ENCODE results near the gene CGB1. TPM values are rescaled to one million over a fixed set of nuclear protein-coding genes. Genes with fewer than 3 reads are reported as not detected.

The CGB1 gene
- total and polyA plus RNA-seq, 2 of the 13 experiments (the other 11 are each of a cell fraction or from before 2014, with no cell fraction given): not detected

- TF ChIP-seq ZSCAN31 (CRISPR knock-in tag; IDR thresholded peaks at IDR 0.05; ENCODE audit: low read depth): peak; percentile 27; the same call in 1 of the 2 replicates
- TF ChIP-seq CBX2 (IDR thresholded peaks at IDR 0.05; ENCODE audit: low read depth, low read length): no peak
- TF ChIP-seq CBX2 (CRISPR knock-in tag; IDR thresholded peaks at IDR 0.05; ENCODE audit: low read depth): no peak
- no peak for TF ChIP-seq DNMT1 (CRISPR knock-in tag; IDR thresholded peaks at IDR 0.05)
- TF ChIP-seq SNAPC5 (CRISPR knock-in tag; IDR thresholded peaks at IDR 0.05; ENCODE audit: borderline replicate concordance): no peak
- no peak for TF ChIP-seq ZNF570 (CRISPR knock-in tag; IDR thresholded peaks at IDR 0.05; ENCODE audit: borderline replicate concordance)
- no peak for TF ChIP-seq ZNF3 (CRISPR knock-in tag; IDR thresholded peaks at IDR 0.05)
- no peak for TF ChIP-seq ZNF138 (CRISPR knock-in tag; IDR thresholded peaks at IDR 0.05; ENCODE audit: low read depth)
- TF ChIP-seq ZNF441 (CRISPR knock-in tag; IDR thresholded peaks at IDR 0.05; ENCODE audit: borderline replicate concordance): no peak
- no peak for TF ChIP-seq MAZ (IDR thresholded peaks at IDR 0.05; ENCODE audit: borderline replicate concordance, low read depth, low read length)
- no peak; the same call in 1 of the 2 replicates for TF ChIP-seq MAZ (CRISPR knock-in tag; IDR thresholded peaks at IDR 0.05; ENCODE audit: low read depth)
- no peak for TF ChIP-seq MLLT10 (CRISPR knock-in tag; IDR thresholded peaks at IDR 0.05)
- TF ChIP-seq ZNF552 (CRISPR knock-in tag; IDR thresholded peaks at IDR 0.05; ENCODE audit: borderline replicate concordance): no peak
- TF ChIP-seq JUND (CRISPR knock-in tag; IDR thresholded peaks at IDR 0.05): no peak
- no peak for TF ChIP-seq ZNF510 (CRISPR knock-in tag; IDR thresholded peaks at IDR 0.05; ENCODE audit: low read depth)
- no peak for TF ChIP-seq ATF1 (CRISPR knock-in tag; IDR thresholded peaks at IDR 0.05)
- no peak for TF ChIP-seq HDAC2 (CRISPR knock-in tag; IDR thresholded peaks at IDR 0.05)
- peak; percentile 20; the same call in 1 of the 2 replicates for TF ChIP-seq KLF12 (CRISPR knock-in tag; IDR thresholded peaks at IDR 0.05; ENCODE audit: borderline replicate concordance)
- no peak for TF ChIP-seq ZNF362 (CRISPR knock-in tag; IDR thresholded peaks at IDR 0.05; ENCODE audit: borderline replicate concordance)
- TF ChIP-seq, protein P1, sequence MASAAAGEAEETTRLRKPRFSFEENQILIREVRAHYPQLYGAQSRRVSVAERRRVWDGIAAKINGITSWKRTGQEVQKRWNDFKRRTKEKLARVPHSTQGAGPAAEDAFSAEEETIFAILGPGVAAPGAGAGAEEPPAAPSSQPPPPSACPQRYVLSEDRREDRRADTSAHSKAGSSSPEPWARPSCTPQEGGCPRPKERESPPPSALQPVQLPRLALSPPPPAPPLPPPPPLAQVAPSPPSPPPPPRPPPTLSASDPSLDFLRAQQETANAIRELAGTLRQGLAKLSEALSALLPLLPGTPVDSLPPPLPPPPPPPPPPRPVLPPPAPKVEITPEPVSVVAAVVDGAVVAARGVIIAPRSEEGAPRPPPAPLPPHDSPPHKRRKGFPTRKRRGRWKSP (CRISPR knock-in tag; IDR thresholded peaks at IDR 0.05): peak; percentile 59; the same call in 1 of the 2 replicates
- no peak for TF ChIP-seq ZNF136 (CRISPR knock-in tag; IDR thresholded peaks at IDR 0.05; ENCODE audit: low read depth)
- no peak for TF ChIP-seq ZNF678 (CRISPR knock-in tag; IDR thresholded peaks at IDR 0.05)
- TF ChIP-seq, protein P2, sequence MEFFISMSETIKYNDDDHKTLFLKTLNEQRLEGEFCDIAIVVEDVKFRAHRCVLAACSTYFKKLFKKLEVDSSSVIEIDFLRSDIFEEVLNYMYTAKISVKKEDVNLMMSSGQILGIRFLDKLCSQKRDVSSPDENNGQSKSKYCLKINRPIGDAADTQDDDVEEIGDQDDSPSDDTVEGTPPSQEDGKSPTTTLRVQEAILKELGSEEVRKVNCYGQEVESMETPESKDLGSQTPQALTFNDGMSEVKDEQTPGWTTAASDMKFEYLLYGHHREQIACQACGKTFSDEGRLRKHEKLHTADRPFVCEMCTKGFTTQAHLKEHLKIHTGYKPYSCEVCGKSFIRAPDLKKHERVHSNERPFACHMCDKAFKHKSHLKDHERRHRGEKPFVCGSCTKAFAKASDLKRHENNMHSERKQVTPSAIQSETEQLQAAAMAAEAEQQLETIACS (CRISPR knock-in tag; IDR thresholded peaks at IDR 0.05): no peak
- peak; percentile 34; the same call in 1 of the 2 replicates for TF ChIP-seq ZNF713 (CRISPR knock-in tag; IDR thresholded peaks at IDR 0.05)
- no peak for TF ChIP-seq PHB2 (IDR thresholded peaks at IDR 0.05; ENCODE audit: partially characterized antibody)
- no peak for TF ChIP-seq GATA4 (IDR thresholded peaks at IDR 0.05; ENCODE audit: borderline replicate concordance, low read depth)
- no peak for TF ChIP-seq SOX13 (IDR thresholded peaks at IDR 0.05)
- TF ChIP-seq SOX13 (CRISPR knock-in tag; conservative IDR thresholded peaks at IDR 0.05 in 1 of 2, IDR thresholded peaks at IDR 0.05 in 1 of 2): no peak
Observed at GRCh38 chr19:48992581-48993174, 44.0 kb downstream of the CGB1 start (continued).
